NCI-H146 (cell line): ENCODE results near the gene ART1.
"Not testable (repeated sequence)": the region's sequence is repeated elsewhere in the genome, so short reads cannot be mapped to it uniquely, and the experiment has no call there.

Experiments used
- DNase-seq: peaks from one replicate; lab custom pipeline; 2025; lab: John Stamatoyannopoulos, UW

Gene ART1, protein sequence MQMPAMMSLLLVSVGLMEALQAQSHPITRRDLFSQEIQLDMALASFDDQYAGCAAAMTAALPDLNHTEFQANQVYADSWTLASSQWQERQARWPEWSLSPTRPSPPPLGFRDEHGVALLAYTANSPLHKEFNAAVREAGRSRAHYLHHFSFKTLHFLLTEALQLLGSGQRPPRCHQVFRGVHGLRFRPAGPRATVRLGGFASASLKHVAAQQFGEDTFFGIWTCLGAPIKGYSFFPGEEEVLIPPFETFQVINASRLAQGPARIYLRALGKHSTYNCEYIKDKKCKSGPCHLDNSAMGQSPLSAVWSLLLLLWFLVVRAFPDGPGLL

DNA sequence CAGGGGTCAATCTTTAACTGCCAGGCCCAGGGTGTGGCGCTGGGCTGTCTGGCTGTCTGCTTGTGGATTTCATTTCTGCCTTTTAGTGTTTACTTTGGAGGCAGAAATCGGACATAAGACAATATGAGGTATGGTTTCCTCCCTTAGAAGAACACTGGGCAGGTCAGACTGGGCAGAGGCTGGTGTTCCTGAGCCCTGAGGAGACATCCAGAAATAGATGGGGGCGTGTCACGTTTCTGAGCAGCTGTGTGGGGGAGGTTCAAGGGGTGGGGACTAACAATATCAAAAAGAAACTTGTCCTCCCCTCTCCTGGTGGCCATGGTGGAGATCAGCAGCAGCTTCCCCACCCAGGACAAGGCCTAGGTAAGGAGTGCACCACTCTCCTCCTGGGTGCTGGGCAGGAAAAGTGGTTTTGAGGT is at the start of gene ART1:
TSS of gene ART1 (plus strand) at position 312 of the 419 bp plus-strand sequence. CDS start 14,086 bp downstream, outside the sequence.
- no peak for DNase-seq

DNA sequence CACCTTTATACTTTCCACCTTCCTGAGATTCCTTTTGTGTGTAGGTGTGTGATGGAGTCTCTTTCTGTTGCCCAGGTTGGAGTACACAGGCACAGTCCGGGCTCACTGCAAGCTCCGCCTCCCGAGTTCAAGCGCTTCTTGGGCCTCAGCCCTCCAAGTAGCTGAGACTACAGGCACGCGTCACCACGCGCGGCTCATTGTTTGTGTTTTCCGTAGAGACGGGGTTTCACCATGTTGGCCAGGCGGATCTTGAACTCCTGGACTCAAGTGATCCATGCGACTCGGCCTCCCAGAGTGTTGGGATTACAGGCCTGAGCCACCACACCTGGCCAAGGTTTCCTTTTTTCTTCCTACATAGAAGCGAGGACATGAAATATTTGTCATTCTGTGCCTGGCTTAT is 47.2 kb upstream of the ART1 start:
- DNase-seq = not testable (repeated sequence)

DNA sequence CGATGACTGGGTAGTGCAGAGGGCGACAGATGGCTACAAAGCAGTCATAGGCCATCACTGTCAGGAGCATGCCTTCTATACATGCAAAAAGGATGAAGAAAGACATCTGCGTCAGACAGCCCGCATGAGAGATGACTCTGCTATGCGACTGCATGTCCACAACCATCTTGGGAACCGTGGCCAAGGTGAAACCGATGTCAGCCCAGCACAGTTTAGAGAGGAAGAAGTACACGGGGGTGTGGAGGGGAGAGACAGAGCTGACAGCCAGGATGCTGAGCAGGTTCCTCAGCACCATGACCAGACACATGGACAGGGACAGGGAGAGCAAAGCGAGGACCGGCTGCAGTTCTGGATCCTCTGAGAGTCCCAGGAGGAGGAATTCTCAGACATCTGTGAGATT is 44.7 kb upstream of the ART1 start:
- DNase-seq = not testable (repeated sequence)

DNA sequence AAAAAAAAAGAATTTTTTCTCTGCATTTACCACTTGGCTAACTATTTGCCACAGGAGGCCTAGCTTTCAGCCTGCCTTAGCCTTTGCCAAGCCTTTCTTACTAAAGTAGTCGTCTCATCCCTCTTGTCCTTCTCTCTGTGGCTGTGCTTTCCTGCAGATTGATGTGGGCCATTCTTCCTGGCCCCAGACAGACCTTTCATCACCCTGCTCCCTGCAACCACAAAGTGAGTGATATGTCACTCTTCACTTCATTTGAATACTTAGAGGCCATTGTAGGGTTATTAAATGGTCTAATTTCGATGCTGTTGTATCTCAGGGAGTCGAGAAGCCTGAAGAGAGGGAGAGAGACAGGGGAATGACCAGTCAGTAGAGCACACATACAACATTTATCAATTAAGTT is 40.8 kb upstream of the ART1 start:
- no peak for DNase-seq

DNA sequence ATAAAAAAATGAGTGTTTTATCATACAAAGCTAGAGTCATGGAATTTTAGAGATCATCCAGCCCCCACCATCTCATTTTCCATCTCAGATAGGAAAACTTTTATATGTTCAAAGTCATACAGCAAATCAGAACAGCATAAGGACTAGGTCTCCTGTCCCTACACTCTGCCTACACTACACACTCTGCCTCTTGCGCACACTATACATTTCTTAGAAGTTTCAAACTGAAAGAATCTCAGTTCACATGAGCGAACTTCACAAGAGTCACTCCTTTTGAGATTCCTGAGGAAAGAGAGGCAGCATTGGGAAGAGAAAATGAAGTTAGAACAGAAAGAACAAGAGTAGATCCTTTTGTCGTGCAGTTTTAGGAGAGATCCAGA is 39.7 kb upstream of the ART1 start:
- no peak for DNase-seq

DNA sequence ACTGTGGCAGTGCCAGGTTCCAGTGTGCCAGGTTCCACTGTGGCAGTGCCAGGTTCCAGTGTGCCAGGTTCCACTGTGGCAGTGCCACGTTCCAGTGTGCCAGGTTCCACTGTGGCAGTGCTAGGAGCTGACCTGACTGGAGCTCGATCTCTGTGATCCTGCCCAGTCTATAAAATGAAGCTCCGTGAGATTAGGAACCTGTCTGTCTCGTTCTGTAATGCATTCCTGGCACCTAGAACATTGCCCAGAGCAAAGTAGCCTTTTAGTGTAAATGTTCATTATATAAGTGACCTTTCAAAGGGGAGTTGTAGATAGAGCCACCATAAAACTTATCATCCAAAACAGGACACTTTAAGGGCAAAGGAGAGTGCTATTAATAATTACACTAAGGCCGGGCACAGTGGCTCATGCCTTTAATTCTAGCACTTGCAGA is 39.1 kb upstream of the ART1 start:
- no peak for DNase-seq

DNA sequence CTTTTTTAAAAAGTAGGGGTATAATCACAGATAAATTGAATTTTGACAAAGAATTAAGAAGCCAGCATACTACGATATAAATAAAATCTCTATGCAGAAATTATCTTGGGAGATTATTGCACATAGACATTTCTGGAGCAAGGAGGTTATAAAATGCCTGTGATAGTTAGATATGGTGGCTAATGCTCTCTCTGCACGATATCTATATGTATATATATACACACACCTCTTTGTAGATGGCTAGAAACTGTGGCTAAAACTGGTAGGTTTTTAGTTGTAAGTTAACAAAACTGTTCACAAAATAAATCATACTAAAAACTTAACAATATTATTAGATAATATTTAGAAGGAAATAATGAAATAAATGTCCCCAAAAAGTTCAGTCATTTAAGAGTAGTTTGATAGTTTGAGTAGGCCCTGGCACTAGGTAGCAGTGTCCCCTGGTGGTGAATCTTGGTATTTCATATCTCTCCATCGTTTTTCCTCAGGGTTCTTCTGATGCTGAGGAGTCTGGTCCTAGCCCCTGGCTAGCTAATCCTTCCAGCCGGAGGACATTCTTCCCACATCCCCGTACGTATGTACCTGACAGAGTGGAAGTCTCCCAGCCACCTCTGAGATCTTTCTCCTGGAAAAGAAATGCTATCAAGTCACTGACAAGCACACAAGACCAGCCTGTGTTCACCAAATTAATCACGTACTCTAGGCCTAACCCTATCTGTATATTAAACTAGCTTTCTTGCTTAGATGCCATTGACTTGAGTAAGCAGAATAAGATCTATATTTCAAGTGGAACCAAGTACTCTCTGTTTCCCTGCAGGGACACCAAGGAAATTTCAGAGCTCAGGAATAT is 35.3 kb upstream of the ART1 start:
- DNase-seq = peak; percentile 8

DNA sequence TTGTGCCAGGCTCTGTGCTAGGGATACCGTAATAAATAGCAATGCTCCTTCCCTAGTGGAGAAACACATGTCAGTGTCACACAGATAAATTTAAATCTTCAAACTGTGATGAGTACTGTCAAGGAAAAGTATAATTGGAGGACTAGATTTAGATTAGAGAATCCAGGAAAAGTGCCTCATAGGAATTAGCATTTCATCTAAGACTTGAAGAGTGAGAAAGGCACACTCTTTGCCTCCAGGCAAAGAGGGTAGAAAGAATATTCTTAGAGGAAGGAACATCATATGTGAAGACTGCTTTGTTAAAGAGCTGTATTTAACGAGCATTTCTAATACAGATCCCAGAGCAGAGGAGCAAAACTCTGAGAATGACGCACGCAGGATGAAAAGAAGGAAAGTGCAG is 34.1 kb upstream of the ART1 start:
- no peak for DNase-seq

DNA sequence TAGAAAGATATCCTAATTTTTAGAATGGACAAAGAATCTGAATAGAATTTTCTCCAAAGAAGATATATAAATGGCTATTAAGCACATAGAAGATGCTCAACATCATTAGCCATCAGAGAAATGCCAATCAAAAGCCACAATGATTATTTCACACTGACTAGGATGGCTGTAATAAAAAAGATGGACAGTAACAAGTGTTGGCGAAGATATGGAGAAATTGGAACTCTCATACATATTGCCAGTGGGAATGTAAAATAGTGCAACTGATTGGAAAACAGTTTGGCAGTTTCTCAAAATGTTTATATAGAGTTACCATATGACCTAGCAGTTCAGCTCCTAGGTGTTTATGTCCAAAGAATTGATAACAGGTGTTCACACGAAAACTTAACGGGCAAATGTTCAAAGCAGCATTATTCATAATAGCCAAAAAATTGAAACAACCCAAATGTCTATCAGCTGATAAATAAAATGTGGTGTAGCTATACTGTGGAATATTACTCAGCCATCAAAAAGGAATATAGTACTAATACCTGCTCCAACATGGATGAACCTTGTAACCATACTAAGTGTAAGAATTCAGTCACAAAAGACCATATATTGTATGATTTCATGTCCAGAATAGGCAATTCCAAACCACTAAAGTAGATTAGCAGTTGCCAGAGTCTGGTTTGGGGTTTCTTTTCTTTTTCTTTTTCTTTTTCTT is 32.8 kb upstream of the ART1 start:
- no peak for DNase-seq

DNA sequence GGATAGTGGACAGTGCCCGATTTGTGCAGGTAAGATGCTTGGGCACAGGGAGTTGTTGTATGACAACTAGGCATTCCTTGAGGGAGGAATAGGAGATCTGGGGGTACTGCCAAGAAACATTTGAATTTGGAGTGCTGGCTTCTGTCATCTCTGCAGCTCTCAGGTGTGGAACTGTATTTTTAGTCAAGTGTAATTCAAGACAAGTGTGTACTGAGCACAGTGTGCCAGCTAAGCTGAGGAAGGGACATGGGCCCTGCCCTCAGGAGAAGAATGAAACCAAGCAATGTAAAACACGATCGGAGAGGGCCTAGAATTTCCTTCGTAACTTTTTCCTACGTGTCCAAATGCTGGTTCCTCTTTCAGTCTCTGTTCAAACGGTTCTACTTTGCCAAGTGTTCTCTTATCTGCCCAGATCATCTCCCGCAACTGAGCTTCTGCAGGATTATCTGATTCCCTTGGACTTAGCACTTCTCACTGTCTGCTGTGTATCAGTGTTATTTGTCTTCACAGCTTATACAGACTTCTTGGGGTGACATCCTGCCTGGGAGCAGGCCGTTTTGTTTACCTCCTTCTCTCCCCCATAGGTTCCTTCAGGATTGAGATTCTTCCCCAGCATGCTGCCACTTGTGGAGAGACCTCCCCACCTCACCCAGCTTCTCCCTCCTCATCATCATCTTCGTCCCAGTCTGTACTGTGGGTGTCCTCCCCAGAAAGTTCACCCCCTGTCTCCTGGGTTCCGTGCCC is 30.8 kb upstream of the ART1 start:
- no peak for DNase-seq

DNA sequence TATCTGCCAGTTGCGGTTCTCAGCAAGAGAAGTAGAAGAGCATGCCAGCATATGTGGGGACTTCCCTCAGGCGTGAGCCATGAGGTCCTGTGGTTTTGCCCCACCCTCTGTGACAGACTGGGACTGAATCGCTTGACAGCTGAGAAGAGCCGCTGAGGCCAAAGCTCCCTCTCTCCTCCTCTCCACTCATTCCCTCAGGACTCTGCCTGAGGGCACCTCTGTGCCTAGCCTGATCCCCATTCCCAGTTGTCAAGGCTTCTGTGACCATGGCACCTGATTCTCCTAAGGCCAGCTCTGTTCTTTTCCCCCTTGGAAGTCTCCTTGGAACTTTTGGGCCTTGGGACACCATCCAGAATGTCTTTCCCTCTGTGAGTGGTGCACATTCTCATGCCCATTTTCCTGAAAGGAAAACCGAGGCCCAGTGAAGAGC is 30.2 kb upstream of the ART1 start:
- DNase-seq = no peak

DNA sequence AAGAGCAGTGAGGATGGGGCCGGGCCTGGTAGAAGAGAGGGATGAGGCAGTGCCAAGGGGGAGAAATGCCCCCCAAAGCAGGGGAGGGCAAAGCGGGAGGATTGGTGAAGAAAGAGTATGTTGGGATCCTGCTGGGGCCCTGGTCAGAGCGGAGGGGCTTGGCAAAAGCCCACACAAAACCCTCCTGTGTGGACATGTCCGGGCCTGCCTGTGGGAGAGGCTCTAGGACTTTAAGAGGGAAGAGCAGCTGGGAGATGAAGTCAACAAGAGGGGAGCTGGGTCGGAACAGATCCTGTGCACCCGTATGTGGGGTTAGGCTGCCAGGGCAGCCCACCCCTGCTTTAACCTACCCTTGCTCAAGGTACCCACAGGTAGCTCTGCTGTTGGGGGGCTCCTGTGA is 28.9 kb upstream of the ART1 start:
- no peak for DNase-seq

DNA sequence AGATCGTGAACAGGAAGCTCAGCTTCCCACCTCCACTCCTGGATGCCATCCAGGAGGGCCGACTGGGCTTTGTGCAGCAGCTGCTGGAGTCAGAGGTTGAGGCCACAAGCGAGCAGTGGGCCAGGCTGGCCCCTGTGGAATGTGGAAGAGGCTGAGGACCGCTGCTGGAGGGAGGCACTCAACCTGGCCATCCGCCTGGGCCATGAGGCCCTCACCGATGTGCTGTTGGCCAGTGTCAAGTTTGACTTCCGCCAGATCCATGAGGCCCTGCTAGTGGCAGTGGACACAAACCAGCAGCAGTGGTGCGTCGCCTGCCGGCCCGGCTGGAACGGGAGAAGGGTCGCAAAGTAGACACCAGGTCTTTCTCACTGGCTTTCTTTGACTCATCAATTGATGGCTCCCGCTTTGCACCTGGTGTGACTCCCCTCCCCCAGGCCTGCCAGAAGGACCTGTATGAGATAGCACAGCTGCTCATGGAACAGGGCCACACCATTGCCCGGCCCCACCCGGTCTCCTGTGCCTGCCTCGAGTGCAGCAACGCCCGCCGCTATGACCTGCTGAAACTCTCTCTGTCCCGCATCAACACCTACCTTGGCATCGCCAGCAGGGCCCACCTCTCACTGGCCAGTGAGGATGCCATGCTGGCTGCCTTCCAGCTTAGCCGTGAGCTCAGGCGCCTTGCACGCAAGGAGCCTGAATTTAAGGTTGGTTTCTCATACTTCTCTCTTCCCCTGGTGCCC is 28.0 kb upstream of the ART1 start:
- DNase-seq = no peak

DNA sequence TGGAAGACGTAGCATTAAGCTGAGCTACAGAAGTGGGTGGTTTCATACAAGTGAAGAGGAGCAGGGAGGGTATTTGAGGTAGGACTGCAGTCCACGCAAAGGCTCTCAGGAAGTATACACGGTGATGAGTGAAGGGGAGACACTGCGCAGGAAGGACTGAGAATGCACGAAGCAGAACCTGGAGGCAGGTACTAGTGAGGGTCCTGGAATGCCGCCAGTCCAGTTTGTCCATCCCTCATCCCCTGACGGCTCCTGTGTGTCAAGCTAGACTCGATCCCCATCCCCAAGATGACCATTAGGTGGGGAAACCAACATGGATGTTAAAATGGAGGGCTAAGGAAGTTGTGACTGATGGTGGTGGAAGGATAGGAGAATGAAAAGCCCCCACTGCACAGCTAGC is 26.9 kb upstream of the ART1 start:
- no peak for DNase-seq

DNA sequence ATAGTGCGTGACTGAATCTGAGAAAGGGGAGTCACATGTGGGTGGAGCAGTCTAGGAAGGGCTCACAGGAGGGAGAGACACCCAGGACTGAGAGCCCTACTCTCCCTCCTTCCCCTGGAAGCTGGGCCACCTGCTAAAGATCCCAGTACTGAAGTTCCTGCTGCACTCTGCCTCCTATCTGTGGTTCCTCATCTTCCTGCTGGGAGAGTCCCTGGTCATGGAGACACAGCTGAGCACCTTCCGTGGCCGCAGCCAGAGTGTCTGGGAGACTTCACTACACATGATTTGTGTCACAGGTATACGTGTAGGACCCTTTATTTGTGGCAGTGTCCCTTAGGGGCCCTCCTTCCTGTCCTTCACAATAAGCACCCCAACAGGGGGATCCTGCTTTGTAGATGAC is 22.4 kb upstream of the ART1 start:
- no peak for DNase-seq

DNA sequence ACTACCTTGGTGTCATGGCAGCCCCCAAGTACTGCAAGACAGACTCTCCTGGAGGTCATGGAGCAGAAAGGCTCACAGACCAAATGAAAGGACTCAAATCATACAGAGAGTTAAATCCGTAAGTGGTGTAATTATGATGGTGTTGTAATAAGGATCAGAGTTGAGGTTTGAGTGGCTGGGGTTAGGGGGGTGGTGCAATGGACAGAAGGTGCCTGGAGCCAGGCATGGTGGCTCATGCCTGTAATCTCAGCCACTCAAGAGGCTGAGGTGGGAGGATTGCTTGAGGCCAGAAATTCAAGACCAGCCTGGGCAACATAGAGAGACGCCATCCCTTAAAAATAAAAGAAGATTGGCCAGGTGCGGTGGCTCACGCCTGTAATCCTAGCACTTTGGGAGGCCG is 21.8 kb upstream of the ART1 start:
- no peak for DNase-seq

DNA sequence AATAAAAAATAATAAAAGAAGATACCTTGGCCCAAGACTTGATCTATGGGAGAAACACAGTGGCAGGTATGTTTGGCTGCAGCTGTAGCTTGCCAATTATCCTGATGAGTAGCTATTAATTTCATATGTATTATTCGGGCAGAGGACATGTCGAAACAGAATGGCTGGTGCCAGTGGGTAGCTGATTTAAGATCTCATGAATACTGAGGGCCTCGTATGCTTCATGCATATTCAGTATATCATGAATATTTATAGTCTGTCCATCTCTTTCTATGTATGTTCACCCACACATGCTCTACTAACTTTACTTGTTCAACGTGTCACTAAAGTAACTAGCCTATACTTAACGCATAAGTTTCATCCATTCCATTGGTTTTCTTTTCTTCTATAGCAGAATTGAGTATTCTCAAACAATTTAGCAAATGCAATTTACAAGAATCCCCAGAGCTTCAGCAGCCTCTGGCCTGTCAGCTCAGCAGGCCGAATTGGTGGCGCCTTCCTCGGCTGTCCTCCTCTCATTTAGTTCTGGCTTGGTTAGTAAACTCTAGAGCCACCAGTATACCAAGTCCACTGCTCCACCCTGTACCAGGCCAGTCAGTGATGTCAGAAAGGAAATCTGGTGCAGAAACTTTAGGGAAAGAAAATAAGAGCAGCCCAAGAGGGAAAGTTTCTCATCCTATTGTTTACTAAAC is 21.0 kb upstream of the ART1 start:
- no peak for DNase-seq

DNA sequence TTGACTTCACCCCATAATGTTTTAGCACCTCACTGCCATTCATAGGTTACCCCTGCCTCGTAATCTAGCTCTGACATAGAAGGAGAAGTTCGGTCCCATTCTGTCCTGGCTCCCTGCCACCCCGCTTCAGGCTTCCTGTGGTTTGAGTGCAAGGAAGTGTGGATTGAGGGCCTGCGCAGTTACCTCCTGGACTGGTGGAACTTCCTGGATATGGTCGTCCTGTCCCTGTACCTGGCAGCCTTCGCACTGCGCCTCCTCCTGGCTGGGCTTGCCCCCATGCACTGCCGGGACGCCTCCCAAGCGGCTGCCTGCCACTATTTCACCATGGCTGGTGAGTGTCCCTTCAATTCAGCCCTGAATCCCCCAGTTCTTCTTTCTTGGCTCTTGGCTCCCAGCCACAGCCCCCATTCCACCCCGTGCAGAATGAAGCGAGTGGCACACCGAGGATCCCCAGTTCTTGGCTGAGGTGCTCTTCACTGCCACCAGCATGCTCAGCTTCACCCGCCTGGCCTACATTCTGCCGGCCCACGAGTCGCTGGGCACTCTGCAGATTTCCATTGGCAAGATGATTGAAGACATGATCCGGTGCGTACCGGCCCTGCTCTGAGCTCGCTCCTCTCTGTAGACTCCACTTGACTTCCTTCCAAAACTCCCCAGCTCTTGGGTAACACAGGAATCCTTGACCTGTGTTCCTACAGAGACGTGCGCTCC is 18.5 kb upstream of the ART1 start:
- no peak for DNase-seq

DNA sequence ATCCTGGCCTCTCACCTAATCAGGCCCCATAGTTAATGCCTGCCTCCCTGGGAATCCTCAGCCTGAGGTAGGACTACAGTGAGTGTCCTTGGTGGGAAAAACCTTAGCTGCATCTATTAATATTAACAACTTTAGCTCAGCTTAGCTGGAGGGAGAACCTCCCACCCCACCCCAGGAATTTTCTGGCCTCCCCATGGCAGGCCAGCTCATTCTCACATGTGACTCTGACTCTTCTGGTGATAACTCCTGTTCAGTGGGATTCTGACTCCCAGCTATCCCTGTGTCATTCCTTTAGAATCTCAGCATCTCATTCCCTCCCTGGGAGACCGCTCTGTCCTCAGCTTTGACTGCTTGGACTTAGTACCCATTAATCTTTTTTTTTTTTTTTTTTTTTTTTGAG is 17.6 kb upstream of the ART1 start:
- DNase-seq = no peak

DNA sequence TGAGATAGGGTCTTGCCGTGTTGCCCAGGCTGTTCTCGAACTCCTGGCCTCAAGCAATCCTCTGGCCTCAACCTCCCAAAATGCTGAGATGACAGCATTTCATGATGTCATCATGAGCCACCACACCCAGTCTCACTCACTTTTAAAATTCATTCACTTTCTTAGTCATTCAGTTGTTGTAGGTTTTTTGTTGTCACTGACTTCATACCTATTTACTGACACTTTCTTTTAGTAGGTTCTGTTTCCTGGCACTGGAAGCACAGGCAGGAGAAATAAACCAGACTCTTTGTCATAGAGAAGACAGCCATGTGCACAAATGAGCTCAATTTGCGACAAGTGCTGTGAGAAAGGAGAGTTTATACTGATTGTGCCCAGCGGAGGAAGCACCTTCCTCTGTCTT is 13.6 kb upstream of the ART1 start:
- no peak for DNase-seq
